Spleen (tissue), 7 donors: ENCODE data around the gene TPD52L2.

ENCODE experiments used
- POLR2A ChIP-seq, 3 donors: fragments of 450-650 bp; IDR thresholded peaks; one replicate each; pipeline ENCODE4 v1.5.1; 2017; ENCODE audit warnings: antibody characterized with exemption in 3 of 3, mild to moderate bottlenecking in 1 of 3
- TF ChIP-seq, protein P1 (sequence below), 11 experiments: fragments of 200-600 bp in 7 of 11; fragments of 450-650 bp in 4 of 11; sonication (generic) in 4 of 11; IDR thresholded peaks in 8 of 11; conservative IDR thresholded peaks in 3 of 11; 1 replicate in 7 of 11; 2 replicates in 4 of 11; pipeline versions ENCODE4 v1.4.0 to v1.8.0; 2016 to 2021; ENCODE audit warnings: antibody characterized with exemption in 11 of 11, inconsistent platforms in 4 of 11, mild to moderate bottlenecking in 1 of 11
- donor health status: DM: no; HTN: no; CAD: no; lungs with moderate emphysema.
- donor health status: DM: no; HTN: no; CAD: no.
- donor health status: DM: no; HTN: no; CAD: no.

DNA sequence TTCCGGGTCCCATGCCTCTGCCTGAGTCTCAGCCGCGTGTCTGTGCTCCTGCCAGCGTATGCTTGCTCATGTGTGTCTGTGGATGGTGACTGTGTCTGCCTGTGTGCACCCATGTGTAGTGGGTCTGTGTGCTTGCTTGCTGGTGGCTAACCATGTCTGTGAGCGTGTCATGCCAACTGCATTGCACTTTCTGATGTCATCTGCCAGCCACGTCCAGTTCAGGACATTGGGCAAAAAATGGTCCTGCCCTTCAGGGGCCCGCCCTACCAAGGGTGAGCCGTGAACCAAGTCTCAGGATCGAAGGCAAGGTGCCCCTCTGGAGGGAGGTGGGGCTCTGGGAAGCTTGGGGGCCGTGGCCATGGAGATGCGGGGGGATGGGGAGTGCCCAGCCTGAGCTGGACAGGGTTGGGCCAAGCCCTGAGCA is 24.7 kb upstream of the TPD52L2 start:
- TF ChIP-seq POLR2A (IDR thresholded peaks at IDR 0.05), result no peak
- TF ChIP-seq, protein P1, sequence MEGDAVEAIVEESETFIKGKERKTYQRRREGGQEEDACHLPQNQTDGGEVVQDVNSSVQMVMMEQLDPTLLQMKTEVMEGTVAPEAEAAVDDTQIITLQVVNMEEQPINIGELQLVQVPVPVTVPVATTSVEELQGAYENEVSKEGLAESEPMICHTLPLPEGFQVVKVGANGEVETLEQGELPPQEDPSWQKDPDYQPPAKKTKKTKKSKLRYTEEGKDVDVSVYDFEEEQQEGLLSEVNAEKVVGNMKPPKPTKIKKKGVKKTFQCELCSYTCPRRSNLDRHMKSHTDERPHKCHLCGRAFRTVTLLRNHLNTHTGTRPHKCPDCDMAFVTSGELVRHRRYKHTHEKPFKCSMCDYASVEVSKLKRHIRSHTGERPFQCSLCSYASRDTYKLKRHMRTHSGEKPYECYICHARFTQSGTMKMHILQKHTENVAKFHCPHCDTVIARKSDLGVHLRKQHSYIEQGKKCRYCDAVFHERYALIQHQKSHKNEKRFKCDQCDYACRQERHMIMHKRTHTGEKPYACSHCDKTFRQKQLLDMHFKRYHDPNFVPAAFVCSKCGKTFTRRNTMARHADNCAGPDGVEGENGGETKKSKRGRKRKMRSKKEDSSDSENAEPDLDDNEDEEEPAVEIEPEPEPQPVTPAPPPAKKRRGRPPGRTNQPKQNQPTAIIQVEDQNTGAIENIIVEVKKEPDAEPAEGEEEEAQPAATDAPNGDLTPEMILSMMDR (IDR thresholded peaks at IDR 0.05 in 8 of 11, conservative IDR thresholded peaks at IDR 0.05 in 3 of 11), result no peak
